ACC112 (cell line): Measurements from ENCODE around the gene CNTN4.

Experiments
- H2AFZ ChIP-seq: fragments of 200-600 bp; sonication (generic); one replicate; pipeline ENCODE4 v1.6.0; 2017; ENCODE audit warnings: antibody characterized with exemption, low read length; ENCODE audit not compliant: unreplicated experiment
- H3K27ac ChIP-seq: fragments of 200-600 bp; sonication (generic); 2 replicates; pipeline ENCODE4 v1.5.1; 2014; ENCODE audit warnings: low read depth, mild to moderate bottlenecking, antibody characterized with exemption, low read length, moderate library complexity
- H3K27me3 ChIP-seq: fragments of 200-600 bp; sonication (generic); 2 replicates; pipeline ENCODE4 v1.6.1; 2014; ENCODE audit warnings: mild to moderate bottlenecking, antibody characterized with exemption, low read length, moderate library complexity, mixed read lengths; ENCODE audit not compliant: insufficient read depth
- H3K36me3 ChIP-seq: fragments of 200-600 bp; sonication (generic); 2 replicates; pipeline ENCODE4 v1.6.1; 2016; ENCODE audit warnings: mild to moderate bottlenecking, antibody characterized with exemption, low read length, moderate library complexity, mixed read lengths; ENCODE audit not compliant: insufficient read depth
- H3K4me1 ChIP-seq: fragments of 200-600 bp; sonication (generic); one replicate; pipeline ENCODE4 v1.6.1; 2016; ENCODE audit warnings: low read length, mixed read lengths; ENCODE audit not compliant: insufficient read depth, unreplicated experiment, control insufficient read depth
- H3K4me3 ChIP-seq: fragments of 200-600 bp; sonication (generic); 2 replicates; pipeline ENCODE4 v1.5.1; 2014; ENCODE audit warnings: mild to moderate bottlenecking, low read depth, low read length
- H3K79me2 ChIP-seq: fragments of 200-600 bp; sonication (generic); one replicate; pipeline ENCODE4 v1.6.0; 2016; ENCODE audit warnings: low read length; ENCODE audit not compliant: control insufficient read depth, unreplicated experiment, insufficient read depth

Gene CNTN4

DNA sequence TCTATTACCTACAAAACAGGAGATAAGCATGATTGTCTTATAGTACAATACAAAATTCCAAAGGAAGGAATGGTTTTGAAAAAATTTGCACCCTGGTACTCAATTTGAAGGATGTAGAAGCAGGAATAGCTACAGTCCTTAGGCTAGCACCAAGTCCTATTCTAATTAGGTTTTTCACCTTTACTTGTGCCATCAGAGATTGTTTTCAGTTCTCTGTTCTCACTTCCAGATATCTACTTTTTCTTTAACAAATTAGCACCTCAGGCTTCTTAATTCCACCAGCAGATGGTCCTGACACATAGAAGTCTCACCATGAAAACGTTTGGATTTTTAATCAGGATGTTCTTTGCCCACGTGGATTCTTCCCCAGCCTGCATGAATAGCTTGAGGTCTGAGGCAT, 967.7 kb downstream of the CNTN4 start:
- Histone ChIP-seq H3K79me2 (no peaks in the 10 kb centered on the region), H3K27me3 (no peaks in the 10 kb centered on the region), H3K36me3 (no peaks in the 10 kb centered on the region), H3K27ac (no peak overlapping the region), H3K4me3 (no peak overlapping the region), H3K4me1 (no peaks in the 10 kb centered on the region), H2AFZ (no peak overlapping the region)

DNA sequence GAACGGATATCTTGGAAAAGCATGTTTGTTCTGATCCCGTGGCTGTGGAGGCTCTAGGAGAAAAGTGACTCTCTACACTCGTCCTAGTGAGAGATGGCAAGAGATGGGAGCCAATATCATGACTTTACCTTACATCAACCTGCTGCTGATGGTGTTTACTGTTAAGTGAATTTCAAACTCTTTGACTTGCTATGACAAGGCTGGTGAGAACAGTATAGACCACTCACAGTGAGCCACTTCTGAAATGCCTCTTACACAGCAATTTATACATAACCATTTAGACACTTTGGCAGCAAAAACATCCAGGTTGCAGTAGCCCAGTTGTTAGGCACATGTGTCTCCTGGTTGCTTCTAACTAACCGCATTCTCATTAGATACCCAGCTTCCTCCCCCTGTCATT, 968.2 kb downstream of the CNTN4 start:
- Histone ChIP-seq H3K4me1 (no peaks in the 10 kb centered on the region), H3K27me3 (no peaks in the 10 kb centered on the region), H3K4me3 (no peak overlapping the region), H2AFZ (no peak overlapping the region), H3K36me3 (no peaks in the 10 kb centered on the region), H3K79me2 (no peaks in the 10 kb centered on the region), H3K27ac (no peak overlapping the region)

DNA sequence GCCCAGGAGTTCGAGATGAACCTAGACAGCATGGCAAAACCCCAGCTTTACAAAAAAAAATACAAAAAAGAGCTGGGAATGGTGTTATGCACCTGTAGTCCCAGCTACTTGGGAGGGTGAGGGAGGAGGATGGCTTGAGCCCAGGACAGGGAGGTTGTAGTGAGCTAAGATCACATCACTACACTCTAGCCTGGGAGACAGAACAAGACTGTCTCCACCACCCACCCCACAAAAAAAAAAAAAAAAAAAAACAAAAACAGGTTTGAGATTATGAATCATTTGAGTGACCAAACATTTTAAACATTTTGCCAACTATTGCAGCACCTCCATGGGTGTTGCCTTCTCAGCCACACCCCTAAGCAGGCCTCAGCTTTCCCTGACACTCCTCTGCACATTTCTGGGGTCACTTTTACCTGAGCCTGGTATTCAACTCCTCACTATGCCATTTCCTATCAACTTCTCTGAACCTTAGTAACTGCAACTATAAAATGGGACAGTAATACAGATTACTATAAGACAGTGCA, 969.8 kb downstream of the CNTN4 start:
- H3K79me2 ChIP-seq = no peaks in the 10 kb centered on the region
- H3K4me3 ChIP-seq = no peak overlapping the region
- no peaks in the 10 kb centered on the region for H3K27me3 ChIP-seq
- no peak overlapping the region for H2AFZ ChIP-seq
- no peak overlapping the region for H3K27ac ChIP-seq
- H3K4me1 ChIP-seq = no peaks in the 10 kb centered on the region
- no peaks in the 10 kb centered on the region for H3K36me3 ChIP-seq

DNA sequence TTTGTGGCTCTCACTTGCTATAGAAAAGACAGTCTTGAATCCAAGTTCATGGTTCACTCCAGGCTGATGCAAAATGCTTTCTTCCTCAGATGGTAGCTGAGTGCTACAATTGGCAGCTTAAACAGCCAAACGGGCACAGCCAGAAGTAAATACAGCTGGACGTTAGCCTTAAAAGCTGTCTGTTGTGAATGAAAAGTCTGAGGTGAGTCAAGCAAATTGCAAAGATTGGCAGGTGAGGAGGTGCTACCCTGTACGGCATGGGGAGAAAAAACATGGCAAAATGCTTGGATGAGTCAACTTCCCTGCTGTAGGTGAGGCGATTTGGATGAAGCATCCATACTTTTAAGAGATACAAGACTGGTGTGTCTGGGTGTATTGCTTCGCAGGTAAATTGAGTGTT, 971.1 kb downstream of the CNTN4 start:
- no peak overlapping the region for H3K4me3 ChIP-seq
- H3K79me2 ChIP-seq = no peaks in the 10 kb centered on the region
- H3K27ac ChIP-seq = no peak overlapping the region
- H3K36me3 ChIP-seq = no peaks in the 10 kb centered on the region
- H3K27me3 ChIP-seq = no peaks in the 10 kb centered on the region
- no peaks in the 10 kb centered on the region for H3K4me1 ChIP-seq
- no peak overlapping the region for H2AFZ ChIP-seq

DNA sequence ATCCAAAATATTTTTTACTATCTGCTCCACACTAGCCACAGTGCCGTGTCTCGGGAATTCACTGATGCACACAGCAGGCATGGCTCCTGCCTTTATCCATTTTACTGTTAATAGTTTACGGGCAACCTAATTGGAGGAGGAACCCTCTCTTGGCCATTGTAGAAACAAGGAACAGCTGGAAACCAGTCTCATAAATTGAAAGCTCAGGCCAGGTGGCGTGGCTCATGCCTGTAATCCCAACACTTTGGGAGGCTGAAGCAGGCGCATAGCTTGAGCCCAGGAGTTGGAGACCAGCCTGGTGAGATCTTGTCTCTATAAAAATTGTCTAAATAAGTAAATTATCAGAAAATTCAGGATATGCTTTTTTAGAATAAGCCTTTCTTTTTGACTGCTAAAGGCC, 972.5 kb downstream of the CNTN4 start:
- H3K27me3 ChIP-seq = no peaks in the 10 kb centered on the region
- H3K79me2 ChIP-seq = no peaks in the 10 kb centered on the region
- no peak overlapping the region for H3K27ac ChIP-seq
- no peaks in the 10 kb centered on the region for H3K4me1 ChIP-seq
- H3K4me3 ChIP-seq = no peak overlapping the region
- H2AFZ ChIP-seq = no peak overlapping the region
- no peaks in the 10 kb centered on the region for H3K36me3 ChIP-seq

DNA sequence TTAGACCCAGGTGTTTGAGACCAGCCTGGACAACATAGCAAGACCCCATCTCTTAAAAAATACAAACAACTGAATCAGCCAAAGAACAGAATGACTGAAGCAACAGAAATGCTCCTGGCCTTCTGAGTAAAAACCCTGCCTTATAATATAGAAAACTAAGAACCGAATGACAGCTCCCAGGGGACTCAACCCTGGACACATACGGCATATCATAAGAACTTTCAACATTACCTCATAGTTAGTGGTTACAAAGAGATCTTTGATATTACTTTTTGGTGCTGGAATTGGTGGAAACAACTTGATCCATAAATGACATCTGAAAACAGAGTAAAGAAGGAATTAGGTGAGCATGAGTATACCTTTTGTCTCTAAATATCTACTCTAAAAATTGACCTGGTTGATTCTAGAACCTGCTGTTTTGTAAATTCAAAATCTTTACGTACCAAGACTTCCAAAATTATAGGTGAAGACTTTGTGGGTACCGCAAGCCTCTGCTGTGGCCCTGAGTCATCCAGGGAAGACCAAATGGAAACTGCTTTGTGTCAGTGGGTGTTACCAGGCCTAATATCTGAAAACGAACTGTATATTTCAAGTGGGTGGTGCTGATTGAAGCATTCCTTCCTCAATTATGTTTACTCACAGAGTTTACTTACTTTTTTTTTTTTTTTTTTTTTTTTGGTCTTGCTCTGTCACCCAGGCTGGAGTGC, 976.0 kb downstream of the CNTN4 start:
- no peaks in the 10 kb centered on the region for H3K4me1 ChIP-seq
- H3K79me2 ChIP-seq = no peaks in the 10 kb centered on the region
- no peak overlapping the region for H2AFZ ChIP-seq
- no peak overlapping the region for H3K27ac ChIP-seq
- no peaks in the 10 kb centered on the region for H3K36me3 ChIP-seq
- H3K4me3 ChIP-seq = no peak overlapping the region
- no peaks in the 10 kb centered on the region; the same call in 1 of the 2 replicates for H3K27me3 ChIP-seq

DNA sequence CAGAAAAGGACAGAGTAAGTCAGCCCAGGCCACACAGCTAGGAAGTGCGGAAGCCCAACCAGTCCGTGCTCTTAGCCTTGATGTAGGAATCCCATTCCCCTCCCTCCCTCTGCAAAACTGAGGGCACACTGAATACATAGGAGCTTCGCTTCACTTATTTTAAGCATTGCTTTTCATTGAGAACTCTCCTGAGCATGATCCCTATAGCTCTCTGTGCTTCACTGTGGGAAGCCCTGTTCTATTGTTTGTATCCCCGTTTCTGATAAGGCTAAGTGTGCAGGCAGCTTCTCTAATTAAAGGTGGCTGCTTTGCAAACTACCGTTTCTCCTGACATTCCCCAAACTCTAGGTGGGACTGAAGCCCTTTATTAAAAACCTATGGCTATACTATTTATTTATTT, 981.6 kb downstream of the CNTN4 start:
- Histone ChIP-seq H3K4me1 (no peaks in the 10 kb centered on the region), H3K79me2 (no peaks in the 10 kb centered on the region), H3K4me3 (no peak overlapping the region), H3K27ac (no peak overlapping the region), H2AFZ (no peak overlapping the region), H3K36me3 (no peaks in the 10 kb centered on the region), H3K27me3 (no peaks in the 10 kb centered on the region; the same call in 1 of the 2 replicates)

DNA sequence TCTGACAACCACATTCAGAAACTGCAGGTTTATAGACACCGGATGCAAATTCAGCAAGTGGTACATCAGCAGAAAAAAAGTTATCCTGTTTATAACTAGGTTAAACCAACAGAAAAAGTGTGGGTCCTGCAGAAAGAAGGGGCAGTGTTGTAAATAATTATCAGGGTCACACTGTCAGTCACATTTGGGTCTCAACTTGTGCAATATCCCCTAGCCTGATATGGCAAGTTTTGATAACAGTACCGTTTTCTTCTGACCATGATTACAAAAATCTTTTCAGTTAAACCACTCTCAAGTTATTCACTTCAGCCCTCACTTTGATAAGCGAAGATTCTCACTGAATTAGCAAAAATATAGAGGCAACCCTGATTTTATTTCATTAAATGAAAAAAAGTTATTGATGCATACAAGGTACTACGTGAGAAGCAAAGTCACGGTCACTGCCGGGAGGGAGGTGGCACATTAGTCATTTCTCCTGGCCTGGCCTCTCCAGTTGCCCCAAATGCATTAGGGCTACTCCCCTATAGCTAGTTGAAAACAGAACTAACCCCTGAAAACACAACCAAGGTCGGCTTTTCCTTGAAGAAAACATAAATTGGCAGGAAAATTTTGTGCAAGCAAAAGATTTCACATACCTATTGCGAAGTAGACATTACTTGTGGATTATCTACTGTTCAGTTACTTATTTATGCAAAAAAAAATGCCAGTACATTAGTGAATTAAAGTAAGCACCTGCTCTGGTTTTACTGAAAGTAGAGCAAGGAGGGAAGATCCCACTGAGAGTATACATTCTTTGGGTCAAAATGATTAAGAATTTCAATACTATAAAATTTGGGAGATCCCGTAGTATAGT, 982.9 kb downstream of the CNTN4 start:
- Histone ChIP-seq H3K27me3 (no peaks in the 10 kb centered on the region; the same call in 1 of the 2 replicates), H3K4me3 (no peak overlapping the region), H3K79me2 (no peaks in the 10 kb centered on the region), H3K4me1 (no peaks in the 10 kb centered on the region), H3K36me3 (no peaks in the 10 kb centered on the region), H2AFZ (no peak overlapping the region), H3K27ac (no peak overlapping the region)

DNA sequence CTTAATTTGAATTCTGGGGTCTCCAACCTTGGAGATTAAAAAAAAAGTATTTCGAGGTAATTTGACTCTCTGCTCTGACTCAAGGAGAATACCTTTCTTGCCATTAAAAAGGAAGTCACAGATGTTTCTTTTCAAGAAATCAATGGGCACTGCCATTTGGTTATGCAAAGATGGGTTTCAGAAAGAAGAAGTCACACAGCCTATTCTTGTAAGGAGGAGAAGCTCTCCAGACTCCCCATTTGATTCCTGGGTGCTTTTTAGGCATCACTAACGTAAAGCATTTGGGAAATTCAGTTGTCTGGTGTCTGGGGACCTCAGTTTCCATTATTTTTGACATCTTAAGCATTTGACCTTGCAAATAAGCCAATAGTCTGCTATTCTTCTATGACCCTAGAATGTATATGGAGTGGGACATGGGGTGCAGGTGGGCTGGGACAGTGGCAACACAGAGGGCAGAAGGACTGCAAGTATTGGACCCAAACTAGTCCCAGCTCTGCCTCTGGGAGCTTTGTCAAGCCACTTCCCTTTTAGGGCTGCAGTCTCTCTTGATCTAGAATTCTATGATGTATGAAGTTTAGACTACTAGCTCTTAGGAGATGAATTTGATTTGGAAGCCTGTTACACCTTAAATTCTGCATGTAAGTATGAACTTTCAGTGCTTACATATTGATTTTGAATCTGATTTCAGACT, 983.7 kb downstream of the CNTN4 start:
- no peaks in the 10 kb centered on the region; the same call in 1 of the 2 replicates for H3K27me3 ChIP-seq
- no peaks in the 10 kb centered on the region for H3K4me1 ChIP-seq
- no peak overlapping the region for H3K4me3 ChIP-seq
- H2AFZ ChIP-seq = no peak overlapping the region
- no peak overlapping the region for H3K27ac ChIP-seq
- H3K36me3 ChIP-seq = no peaks in the 10 kb centered on the region
- H3K79me2 ChIP-seq = no peaks in the 10 kb centered on the region

DNA sequence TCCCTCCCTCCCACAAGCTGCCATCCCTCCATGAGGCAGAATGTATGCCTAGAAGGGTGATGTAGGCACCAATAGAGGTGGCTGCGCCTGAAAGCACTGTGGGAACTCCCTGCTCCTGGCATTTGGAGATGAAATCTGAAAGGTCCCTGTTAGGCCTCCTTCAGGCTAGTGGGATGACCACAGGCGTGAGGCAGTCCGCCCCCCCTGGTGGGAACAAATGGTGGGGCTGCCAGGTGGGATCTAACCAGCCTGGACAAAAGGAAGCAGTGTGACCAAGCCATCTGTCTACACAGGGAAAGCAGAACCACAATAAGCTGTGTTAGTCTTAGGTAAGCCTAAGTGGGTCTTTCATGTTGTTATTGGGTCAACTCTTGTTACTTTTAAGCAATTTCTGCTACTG, 986.2 kb downstream of the CNTN4 start:
- Histone ChIP-seq H3K4me3 (no peak overlapping the region), H2AFZ (no peak overlapping the region), H3K27me3 (no peaks in the 10 kb centered on the region), H3K27ac (no peak overlapping the region), H3K36me3 (no peaks in the 10 kb centered on the region), H3K4me1 (no peaks in the 10 kb centered on the region), H3K79me2 (no peaks in the 10 kb centered on the region)
